HG03280 (cell line): ENCODE results near the gene BMPER.
A peak's percentile ranks its signal among the peaks of the same experiment; 100 is the strongest.

Source experiments
- ATAC-seq: cut with Tn5 transposase; IDR thresholded peaks from one replicate; pipeline ENCODE4 v1.9.1; 2021; ENCODE audit warnings: mild to moderate bottlenecking, moderate library complexity; ENCODE audit not compliant: unreplicated experiment

BMPER gene

DNA sequence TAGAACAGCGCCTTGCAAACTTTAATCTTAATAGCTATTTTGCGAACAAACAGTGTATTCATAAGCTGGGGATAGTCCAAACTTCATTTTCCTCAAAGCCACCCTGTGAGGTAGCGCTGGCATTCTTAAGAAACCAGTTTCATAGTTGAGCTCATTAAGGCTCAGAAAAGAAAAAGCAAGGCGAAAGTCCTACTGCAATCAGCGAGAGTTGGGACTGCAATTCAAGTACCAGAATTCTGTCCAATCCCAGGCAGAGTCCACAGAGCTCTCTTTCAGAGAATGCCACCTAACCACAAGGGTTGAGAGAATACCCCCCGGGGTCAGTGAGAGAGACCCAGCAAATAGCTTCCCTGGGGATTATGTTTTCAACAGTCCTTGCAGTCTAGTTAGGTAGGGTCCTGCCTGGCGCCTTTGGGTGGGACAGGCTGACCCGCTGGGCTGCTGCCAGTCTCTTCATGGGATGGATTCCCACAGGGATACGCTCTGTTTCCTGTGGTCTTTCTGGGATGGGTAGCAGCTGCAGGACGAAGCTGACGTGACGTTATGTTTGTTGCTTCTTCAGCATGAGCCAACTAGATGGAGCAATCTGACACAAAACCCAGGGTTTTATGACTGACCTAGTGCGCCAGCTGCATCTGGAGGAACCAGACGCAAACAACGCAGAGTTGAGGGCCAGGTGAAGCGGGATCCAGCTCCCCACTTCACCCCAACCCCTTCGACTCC is 16.0 kb downstream of the BMPER start:
- ATAC-seq = no peak

GRCh38 chr7:33922820-33923219 is 17.5 kb downstream of the BMPER start:
- ATAC-seq = no peak

GRCh38 chr7:33923440-33924229 is 18.3 kb downstream of the BMPER start:
- ATAC-seq = no peak

GRCh38 chr7:33926535-33926934 is 21.2 kb downstream of the BMPER start:
- ATAC-seq = no peak

DNA sequence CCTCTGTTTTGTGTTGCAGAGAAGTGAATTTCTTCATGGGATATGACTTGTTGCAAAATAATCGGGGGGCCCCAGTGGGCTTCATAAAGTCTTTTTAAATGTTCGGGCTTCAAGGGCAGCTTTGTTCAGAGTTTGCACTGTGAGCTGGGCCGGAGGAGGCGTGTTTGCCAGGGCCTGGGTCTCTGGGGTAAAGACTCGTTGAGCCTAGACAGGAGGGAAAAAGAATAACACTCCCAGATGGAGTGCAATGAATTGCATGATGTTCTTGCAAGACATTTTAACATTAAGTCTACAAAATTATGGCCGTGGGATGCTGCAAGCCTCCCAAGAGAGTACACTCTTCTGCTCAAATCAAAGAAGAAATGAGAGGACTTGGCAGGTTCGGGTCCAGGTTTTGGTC is 23.6 kb downstream of the BMPER start:
- no peak for ATAC-seq

DNA sequence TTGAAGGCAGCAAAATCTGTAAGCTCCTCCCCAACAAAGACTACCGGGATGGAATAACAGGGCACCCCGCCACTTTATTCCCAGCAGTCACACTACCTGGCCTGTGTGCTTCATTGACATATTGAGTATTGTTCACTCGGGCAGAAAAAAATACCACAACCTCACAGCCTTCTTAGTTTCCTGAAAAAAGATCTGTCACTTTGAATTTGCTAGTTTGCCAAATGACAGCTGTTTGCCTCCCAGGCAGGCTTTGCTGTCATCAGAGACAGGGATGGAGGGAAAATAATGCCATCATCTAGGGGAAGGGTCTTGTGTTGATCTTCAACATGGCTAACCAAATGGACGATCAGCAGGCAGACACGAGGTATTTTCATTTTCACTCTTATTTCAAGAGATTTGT is 26.9 kb downstream of the BMPER start:
- ATAC-seq = no peak

DNA sequence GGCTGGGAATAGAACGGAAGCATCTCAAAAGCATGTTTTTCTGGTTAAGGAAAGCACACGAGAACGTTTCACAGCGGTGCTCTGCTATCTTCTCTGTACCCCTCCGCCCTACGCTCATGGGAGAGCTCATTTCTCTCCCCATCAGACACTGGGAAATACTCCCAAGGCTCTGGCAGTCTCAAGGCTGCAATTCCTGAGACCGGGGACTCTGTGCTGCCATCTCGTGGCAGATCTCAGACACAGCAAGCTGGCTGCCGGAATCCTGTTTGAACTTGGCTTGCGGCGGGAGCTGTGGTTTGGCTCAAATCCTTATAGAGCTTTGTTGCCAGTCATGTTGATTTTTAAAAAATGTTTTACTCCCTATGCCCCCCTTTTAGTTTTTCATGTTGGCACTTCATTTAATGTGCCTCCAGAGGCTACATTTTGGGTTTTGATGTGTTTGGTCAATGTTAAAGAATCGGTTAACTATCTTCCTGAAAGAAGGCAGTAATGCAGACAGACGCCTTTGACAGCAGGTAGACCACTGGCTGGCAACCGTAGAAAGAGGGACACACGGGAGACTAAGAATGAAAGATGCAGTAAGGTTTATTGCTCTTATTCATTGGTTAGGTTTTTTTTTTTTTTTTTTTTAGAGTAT is 27.6 kb downstream of the BMPER start:
- ATAC-seq = peak; percentile 71

GRCh38 chr7:33933611-33934281 is 28.4 kb downstream of the BMPER start:
- no peak for ATAC-seq

DNA sequence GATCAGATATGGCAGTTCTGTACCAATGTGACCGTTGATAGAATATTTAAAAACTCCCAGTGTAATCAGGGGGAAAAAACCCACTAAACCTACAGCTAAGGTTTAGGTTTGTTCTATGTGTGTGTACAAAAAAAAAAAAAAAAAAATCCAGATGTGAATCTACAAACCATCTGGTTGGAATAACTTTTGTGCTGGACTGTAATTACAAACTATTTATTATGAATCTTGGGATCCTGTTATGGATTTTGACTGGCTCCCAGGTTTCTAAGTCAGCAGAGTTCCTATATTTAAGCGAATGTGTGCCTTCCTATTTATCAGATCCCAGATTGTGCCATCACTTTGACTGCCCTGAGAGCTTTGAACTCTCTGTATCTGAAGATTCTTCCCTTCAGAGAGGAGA is 29.1 kb downstream of the BMPER start:
- no peak for ATAC-seq

- no peak for ATAC-seq
These were observed 31.2 kb downstream of the BMPER start for GRCh38 chr7:33936503-33936902.

GRCh38 chr7:33937871-33938270 is 32.5 kb downstream of the BMPER start:
- ATAC-seq = no peak

DNA sequence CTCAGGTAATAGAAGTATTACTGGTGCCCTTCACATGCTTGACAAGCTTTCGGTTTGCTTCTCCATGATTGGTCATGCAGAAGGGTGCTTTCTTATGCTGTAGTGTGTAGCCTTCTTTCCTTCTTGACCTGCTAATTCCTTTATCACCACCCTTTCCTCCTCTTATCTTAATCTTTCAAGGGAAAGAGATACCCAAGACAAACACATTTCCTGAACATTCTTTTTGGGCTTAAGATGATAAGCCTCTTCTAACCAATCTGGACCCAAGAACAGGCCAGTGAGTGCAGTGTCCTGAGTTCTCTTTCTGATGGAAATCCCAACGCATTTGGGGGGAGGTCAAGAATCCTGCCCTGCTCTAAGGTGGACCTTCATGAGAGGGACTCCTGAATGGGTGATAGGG is 33.8 kb downstream of the BMPER start:
- ATAC-seq = no peak

GRCh38 chr7:33940503-33940902 is 35.2 kb downstream of the BMPER start:
- ATAC-seq = no peak

DNA sequence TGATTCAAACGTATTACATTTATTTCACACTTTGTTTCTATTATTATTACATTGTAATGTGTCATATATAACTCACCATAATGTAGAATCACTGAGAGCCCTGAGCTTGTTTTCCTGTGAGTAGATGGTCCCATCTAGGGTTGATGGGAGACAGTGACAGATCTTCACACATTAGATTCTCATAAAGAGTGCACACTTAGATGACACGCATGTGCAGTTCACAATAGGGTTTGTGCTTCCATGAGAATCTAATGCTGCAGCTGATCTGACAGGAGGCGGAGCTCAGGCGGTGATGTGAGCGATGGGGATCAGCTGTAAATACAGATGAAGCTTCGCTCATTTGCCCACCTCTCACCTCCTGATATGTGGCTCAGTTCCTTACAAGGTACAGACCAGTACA is 36.1 kb downstream of the BMPER start:
- no peak for ATAC-seq

- ATAC-seq = no peak
These were observed 40.9 kb downstream of the BMPER start for GRCh38 chr7:33946094-33946699.

DNA sequence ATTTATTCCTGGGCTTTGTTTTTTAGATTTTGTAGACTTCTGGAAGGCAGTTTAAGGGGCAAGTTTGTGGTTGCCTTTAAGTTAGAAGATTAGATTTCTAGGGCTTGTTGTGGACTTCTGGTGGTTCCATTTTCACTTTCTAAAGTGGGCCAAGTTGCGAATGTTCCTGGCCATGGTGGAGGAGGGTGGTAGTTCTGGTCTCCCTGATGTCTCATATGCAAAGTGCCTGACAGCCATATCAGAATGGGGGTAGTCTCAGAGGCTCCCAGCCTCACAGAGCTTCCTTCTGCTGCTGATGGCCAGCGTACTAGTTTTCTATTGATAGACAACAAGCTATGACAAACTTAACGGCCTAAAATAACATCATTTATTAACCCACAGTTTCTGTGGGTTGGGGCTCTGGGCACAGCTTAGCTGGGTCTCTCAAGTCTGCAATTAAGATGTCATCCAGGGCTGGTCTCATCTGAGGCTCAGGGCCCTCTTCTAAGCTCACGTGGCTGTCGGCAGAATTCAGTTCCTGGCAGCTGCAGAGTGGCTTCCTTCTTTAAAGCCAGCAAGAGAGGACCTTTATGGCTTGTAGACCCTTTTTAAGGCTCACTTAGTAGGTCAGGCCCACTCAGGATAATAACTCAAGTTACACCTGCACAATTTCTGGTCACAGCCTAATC is 44.8 kb downstream of the BMPER start:
- ATAC-seq = no peak

DNA sequence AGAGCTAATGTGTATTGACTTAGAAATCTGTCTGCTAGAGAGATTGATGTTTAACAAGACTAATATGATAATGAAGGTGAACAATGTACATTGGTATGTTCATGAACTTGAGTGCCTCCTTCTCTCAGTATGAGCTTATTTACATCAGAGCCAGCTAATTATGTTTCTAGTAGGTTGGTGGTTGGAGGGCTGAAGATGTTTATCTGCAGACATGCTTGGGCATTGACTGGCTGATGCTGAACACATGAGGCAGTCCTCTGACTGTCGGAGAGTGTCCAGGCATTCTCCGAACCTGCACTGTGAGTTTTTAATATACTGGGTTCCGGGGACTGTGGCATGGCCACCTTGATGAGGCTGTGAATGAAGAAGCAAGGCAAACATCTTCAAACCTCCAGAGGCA is 47.5 kb downstream of the BMPER start:
- ATAC-seq = no peak

- no peak for ATAC-seq
These were observed 52.8 kb downstream of the BMPER start for GRCh38 chr7:33958104-33958503.

DNA sequence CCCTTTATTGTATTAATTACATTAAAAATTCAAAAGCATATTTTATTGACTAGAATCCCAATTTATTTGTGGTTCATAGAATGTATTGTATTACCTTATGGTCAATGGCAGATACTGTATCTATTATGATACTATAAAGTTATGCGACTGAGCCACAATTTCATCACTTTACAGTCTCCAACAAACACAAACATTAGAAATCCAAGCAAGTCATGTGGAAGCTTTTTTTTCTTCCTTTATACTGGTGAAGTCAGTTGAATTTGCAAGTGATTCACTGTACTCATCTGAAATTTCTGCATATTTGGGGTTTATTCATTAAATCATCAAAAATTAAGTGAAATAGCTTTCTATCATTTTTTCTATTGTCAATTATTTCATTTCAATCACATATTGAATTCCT is 54.3 kb downstream of the BMPER start:
- ATAC-seq = no peak

GRCh38 chr7:33961948-33962347 is 56.6 kb downstream of the BMPER start:
- no peak for ATAC-seq
